ENCODE measurements around the gene UIMC1. TPM values are rescaled to one million over a fixed set of nuclear protein-coding genes. Genes with fewer than 3 reads are reported as not detected.

UIMC1 gene
- total RNA-seq, 1 donor from 2014 or later: 46.6 TPM

GRCh38 chr5:176861276-176861675 lies 145.3 kb downstream of the UIMC1 start:
- no peak for DNase-seq (ENCODE audit: low read depth, low spot score)
- Mint-ChIP-seq H3K27ac (ENCODE audit: unreplicated experiment) (no peak overlapping the region), H3K4me1 (peaks cover 9% of the 10 kb centered on the region), H3K9me3 (no peaks in the 10 kb centered on the region), H3K27me3 (ENCODE audit: low read depth) (peaks cover 26% of the 10 kb centered on the region), H3K36me3 (ENCODE audit: low read depth) (no peaks in the 10 kb centered on the region), H3K4me3 (no peak overlapping the region)
- TF ChIP-seq, protein P1, sequence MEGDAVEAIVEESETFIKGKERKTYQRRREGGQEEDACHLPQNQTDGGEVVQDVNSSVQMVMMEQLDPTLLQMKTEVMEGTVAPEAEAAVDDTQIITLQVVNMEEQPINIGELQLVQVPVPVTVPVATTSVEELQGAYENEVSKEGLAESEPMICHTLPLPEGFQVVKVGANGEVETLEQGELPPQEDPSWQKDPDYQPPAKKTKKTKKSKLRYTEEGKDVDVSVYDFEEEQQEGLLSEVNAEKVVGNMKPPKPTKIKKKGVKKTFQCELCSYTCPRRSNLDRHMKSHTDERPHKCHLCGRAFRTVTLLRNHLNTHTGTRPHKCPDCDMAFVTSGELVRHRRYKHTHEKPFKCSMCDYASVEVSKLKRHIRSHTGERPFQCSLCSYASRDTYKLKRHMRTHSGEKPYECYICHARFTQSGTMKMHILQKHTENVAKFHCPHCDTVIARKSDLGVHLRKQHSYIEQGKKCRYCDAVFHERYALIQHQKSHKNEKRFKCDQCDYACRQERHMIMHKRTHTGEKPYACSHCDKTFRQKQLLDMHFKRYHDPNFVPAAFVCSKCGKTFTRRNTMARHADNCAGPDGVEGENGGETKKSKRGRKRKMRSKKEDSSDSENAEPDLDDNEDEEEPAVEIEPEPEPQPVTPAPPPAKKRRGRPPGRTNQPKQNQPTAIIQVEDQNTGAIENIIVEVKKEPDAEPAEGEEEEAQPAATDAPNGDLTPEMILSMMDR (conservative IDR thresholded peaks at IDR 0.05): no peak

GRCh38 chr5:176860381-176860780 lies 146.2 kb downstream of the UIMC1 start:
- TF ChIP-seq, protein P1 (conservative IDR thresholded peaks at IDR 0.05): no peak
- Mint-ChIP-seq H3K9me3 (no peaks in the 10 kb centered on the region), H3K4me1 (peaks cover 6% of the 10 kb centered on the region), H3K27me3 (ENCODE audit: low read depth) (peaks cover 23% of the 10 kb centered on the region), H3K27ac (ENCODE audit: unreplicated experiment) (no peak overlapping the region), H3K36me3 (ENCODE audit: low read depth) (no peaks in the 10 kb centered on the region), H3K4me3 (no peak overlapping the region)
- DNase-seq (ENCODE audit: low read depth, low spot score): no peak

DNA sequence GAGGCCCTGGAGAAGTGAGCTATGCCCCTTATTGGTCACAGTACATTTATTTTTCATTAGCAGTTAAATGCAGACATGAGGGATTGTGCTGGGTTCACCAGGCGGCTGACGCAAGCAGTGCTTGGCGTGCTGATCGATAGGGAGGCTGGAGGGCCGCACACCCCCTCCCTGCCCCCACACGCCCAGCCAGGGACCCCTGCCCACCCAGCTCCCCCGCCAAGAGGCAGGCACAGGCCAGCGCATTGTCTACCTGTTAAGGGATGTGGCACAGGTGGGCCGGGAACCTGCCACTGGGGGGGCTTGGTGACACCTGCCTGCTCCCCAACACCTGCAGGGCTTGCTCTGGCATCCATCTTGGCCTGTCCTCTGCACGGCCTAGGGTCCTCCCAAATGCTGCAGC lies 146.7 kb downstream of the UIMC1 start:
- Mint-ChIP-seq H3K4me3 (no peak overlapping the region), H3K27me3 (ENCODE audit: low read depth) (peaks cover 21% of the 10 kb centered on the region), H3K36me3 (ENCODE audit: low read depth) (no peaks in the 10 kb centered on the region), H3K27ac (ENCODE audit: unreplicated experiment) (no peak overlapping the region), H3K9me3 (no peaks in the 10 kb centered on the region), H3K4me1 (peaks cover 6% of the 10 kb centered on the region)
- TF ChIP-seq, protein P1 (conservative IDR thresholded peaks at IDR 0.05): no peak
- DNase-seq (ENCODE audit: low read depth, low spot score): no peak

GRCh38 chr5:176857894-176858273 lies 148.7 kb downstream of the UIMC1 start:
- Mint-ChIP-seq H3K27me3 (ENCODE audit: low read depth) (peaks cover 21% of the 10 kb centered on the region), H3K9me3 (no peaks in the 10 kb centered on the region), H3K27ac (ENCODE audit: unreplicated experiment) (no peak overlapping the region), H3K4me1 (peaks cover 4% of the 10 kb centered on the region), H3K36me3 (ENCODE audit: low read depth) (no peaks in the 10 kb centered on the region), H3K4me3 (no peak overlapping the region)
- no peak for DNase-seq (ENCODE audit: low read depth, low spot score)
- TF ChIP-seq, protein P1 (conservative IDR thresholded peaks at IDR 0.05): no peak

DNA sequence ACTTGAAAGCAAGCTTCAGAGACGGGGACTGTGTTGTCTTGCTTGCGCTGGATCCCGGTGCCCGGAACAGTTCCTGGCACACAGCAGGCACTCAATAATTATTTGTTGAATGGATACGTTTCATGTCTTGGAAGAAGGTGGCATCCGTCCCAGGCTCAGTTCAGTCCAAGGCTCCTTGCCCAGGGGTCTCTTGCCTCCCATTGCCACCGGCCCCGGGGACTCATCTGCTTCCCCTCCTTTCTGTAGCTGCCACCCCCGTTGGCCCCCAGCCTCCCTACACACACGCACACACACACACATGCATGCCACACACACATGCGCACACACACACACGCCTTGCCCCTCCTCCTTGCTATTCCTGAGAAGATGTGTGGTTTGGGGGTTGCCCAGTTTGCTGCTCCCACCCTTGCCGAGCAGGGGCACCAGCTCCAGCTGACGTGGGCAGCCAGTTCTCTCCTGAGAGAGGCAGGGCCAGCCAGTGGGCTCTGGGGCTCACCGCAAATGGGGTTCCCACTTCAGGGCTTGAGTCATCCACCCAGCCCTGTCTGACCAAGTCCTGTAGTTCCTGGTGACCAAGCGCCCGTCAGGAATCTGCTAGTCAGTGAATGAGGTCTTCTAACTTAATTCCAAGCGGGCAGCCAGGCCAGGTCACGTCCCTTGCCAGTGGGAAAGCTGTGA lies 149.2 kb downstream of the UIMC1 start:
- Mint-ChIP-seq H3K27ac (ENCODE audit: unreplicated experiment) (no peak overlapping the region), H3K9me3 (no peaks in the 10 kb centered on the region), H3K4me3 (no peak overlapping the region), H3K4me1 (peaks cover 3% of the 10 kb centered on the region), H3K27me3 (ENCODE audit: low read depth) (peaks cover 23% of the 10 kb centered on the region), H3K36me3 (ENCODE audit: low read depth) (no peaks in the 10 kb centered on the region)
- no peak for DNase-seq (ENCODE audit: low read depth, low spot score)
- TF ChIP-seq, protein P1 (conservative IDR thresholded peaks at IDR 0.05): no peak
